ENCODE results near the gene MLPH. TPM values are rescaled to one million over a fixed set of nuclear protein-coding genes. Genes with fewer than 3 reads are reported as not detected.

The MLPH gene
- total RNA-seq, 1 donor from 2014 or later: 423 TPM

- ATAC-seq: peak; percentile 77
- intact Hi-C loops (cut with DNase I): no loop called here
These were observed 23.6 kb downstream of the MLPH start for GRCh38 chr2:237510502-237511217.

DNA sequence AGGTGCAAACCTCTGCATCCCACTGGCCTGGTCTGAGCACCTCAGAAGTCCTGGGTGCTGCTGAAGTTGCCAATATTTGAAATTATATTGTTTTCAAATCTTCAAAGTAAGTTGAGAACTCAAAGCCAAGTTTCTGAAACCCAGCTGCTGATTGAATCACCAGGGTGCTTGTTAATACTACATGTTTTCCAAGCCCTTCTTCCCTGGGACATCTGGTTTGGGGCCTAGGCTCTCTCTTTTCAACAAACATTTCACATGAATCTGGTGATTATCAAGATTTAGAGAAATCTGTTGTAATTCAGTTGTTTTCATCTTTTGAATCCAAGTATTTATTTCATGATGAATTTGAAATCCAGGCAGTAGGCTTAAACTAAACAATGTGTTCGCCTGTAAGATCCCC is 24.4 kb downstream of the MLPH start:
- Histone ChIP-seq H3K9me3 (no peaks in the 10 kb centered on the region), H3K4me3 (no peak overlapping the region), H3K27ac (no peak overlapping the region), H3K36me3 (peaks cover 33% of the 10 kb centered on the region), H3K27me3 (no peaks in the 10 kb centered on the region), H3K4me1 (peaks cover 42% of the 10 kb centered on the region)
- ATAC-seq (no peak), DNase-seq (no peak)
- intact Hi-C loops (cut with DNase I): no loop called here
- TF ChIP-seq CTCF (IDR thresholded peaks at IDR 0.05): no peak

More at GRCh38 chr2:237510502-237511217, 23.6 kb downstream of the MLPH start:
- DNase-seq: peak; percentile 82
- peaks cover 45% of the 10 kb centered on the region for H3K4me1 ChIP-seq
- no peak for TF ChIP-seq CTCF (IDR thresholded peaks at IDR 0.05)
- no peaks in the 10 kb centered on the region for H3K9me3 ChIP-seq
- H3K27me3 ChIP-seq: no peaks in the 10 kb centered on the region
- peaks cover 34% of the 10 kb centered on the region for H3K36me3 ChIP-seq
- H3K27ac ChIP-seq: peak overlapping the region; percentile 36
- H3K4me3 ChIP-seq: no peak overlapping the region

- Histone ChIP-seq H3K9me3 (no peaks in the 10 kb centered on the region), H3K27me3 (no peaks in the 10 kb centered on the region), H3K4me1 (peaks cover 42% of the 10 kb centered on the region), H3K36me3 (peaks cover 33% of the 10 kb centered on the region), H3K4me3 (no peak overlapping the region), H3K27ac (no peak overlapping the region)
- no peak for TF ChIP-seq CTCF (IDR thresholded peaks at IDR 0.05)
- ATAC-seq: no peak
- intact Hi-C loops (cut with DNase I): no loop called here
- peak; percentile 50 for DNase-seq
These were observed 24.9 kb downstream of the MLPH start for GRCh38 chr2:237511885-237512405.

GRCh38 chr2:237512774-237513466 is 25.9 kb downstream of the MLPH start:
- DNase-seq (peak; percentile 91), ATAC-seq (peak; percentile 86)
- H3K4me3 ChIP-seq: no peak overlapping the region
- peaks cover 33% of the 10 kb centered on the region for H3K36me3 ChIP-seq
- no peaks in the 10 kb centered on the region for H3K9me3 ChIP-seq
- TF ChIP-seq CTCF (IDR thresholded peaks at IDR 0.05): peak; percentile 89
- no peaks in the 10 kb centered on the region for H3K27me3 ChIP-seq
- H3K27ac ChIP-seq: peak overlapping the region; percentile 20
- intact Hi-C loops (cut with DNase I): no loop called here
- peaks cover 37% of the 10 kb centered on the region for H3K4me1 ChIP-seq

DNA sequence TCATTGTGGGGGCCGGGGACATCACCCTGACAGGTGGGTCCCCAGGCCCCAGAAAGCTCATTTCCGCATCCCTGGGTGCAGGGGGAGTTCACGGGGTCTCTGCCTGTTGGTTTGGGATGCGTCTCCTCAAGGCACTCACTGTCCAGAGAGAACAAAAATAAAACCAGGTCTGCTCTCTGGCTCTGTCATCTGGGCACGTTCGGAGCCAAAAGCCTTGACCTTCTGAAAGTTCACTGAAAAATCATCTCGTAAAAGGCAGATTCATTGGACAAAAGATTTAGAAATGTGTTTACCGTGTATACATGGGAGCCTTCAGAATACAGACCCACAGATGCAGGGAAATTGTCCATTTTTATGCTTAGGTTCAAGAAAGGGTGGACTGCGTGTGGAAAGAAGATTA is 26.6 kb downstream of the MLPH start:
- Histone ChIP-seq H3K4me1 (peaks cover 36% of the 10 kb centered on the region), H3K4me3 (no peak overlapping the region), H3K9me3 (no peaks in the 10 kb centered on the region), H3K27ac (peak overlapping the region; percentile 20), H3K36me3 (peaks cover 33% of the 10 kb centered on the region), H3K27me3 (no peaks in the 10 kb centered on the region)
- no peak for TF ChIP-seq CTCF (IDR thresholded peaks at IDR 0.05)
- ATAC-seq (no peak), DNase-seq (no peak)
- intact Hi-C loops (cut with DNase I): no loop called here
